NT2/D1 (cell line): ENCODE results near the gene TNS3.

Experiments
- SUZ12 ChIP-seq: IDR thresholded peaks from 2 replicates; pipeline ENCODE4 v1.6.1; 2011; ENCODE audit not compliant: insufficient read length, insufficient read depth; ENCODE audit errors: extremely low read depth
- YY1 ChIP-seq: IDR thresholded peaks from 2 replicates; pipeline ENCODE4 v1.6.1; 2011; ENCODE audit not compliant: insufficient read length, insufficient read depth
- ZNF274 ChIP-seq: IDR thresholded peaks from 2 replicates; pipeline ENCODE4 v1.6.1; 2011; ENCODE audit warnings: mild to moderate bottlenecking, low read depth, low read length

DNA sequence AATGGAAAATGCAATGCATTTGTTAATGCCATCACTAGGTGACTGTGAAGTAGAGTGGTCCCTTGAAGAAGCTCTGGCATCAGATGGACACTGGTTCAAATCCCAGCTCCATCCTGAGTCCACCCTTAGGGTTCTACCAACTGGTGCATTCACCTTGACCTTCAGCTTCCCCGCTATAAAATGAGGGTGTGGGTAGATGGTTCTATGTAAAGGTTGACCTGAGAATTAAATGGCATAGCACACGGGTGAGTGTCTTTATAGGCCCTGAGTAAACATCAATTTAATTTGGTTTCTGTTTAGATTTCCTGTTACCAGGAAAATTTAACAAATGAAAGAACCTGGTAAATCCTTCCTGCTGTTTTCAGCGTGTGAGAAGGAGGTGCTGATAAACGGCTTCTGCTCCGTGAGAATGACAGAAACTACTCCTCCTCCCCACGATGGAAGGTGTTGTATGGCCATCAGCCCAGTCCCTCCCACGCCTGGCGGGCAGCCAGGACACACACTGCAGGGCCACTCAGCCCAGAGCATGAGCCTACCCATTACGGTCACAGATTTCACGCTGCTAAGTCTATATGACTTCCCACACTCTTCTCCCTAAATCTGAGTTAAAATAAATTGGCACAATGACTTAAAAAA, 210.1 kb downstream of the TNS3 start:
- TF ChIP-seq ZNF274 (no peak), YY1 (no peak), SUZ12 (no peak)
